A549 (cell line): Measurements from ENCODE around the gene TEX12.

ENCODE experiments used
- BHLHE40 ChIP-seq: IDR thresholded peaks from 2 replicates; pipeline ENCODE4 v1.6.1; 2012; ENCODE audit warnings: low read depth, low read length, inconsistent platforms
- CHD4 ChIP-seq: fragments of 200-600 bp; sonication (generic); IDR thresholded peaks from 2 replicates; pipeline ENCODE4 v1.6.1; 2016; ENCODE audit warnings: antibody characterized with exemption, mild to moderate bottlenecking, borderline replicate concordance
- CTCF ChIP-seq: fragments of >200 bp; sonication (Bioruptor Twin); formaldehyde crosslinking; IDR thresholded peaks from 3 replicates; pipeline ENCODE4 v1.5.1; 2016
- ELK1 ChIP-seq: fragments of 150-350 bp; IDR thresholded peaks from 2 replicates; pipeline ENCODE4 v1.6.1; 2014; ENCODE audit warnings: low read depth, mild to moderate bottlenecking, low read length
- EP300 ChIP-seq, 2 experiments: fragments of >200 bp; sonication (Bioruptor Twin); formaldehyde crosslinking; IDR thresholded peaks; 2 replicates in 1 of 2; 3 replicates in 1 of 2; pipeline ENCODE4 v1.6.1; 2016 to 2017
- JUN ChIP-seq, 2 experiments: fragments of >200 bp; sonication (Bioruptor Twin); formaldehyde crosslinking; IDR thresholded peaks; 2 replicates in 1 of 2; 3 replicates in 1 of 2; pipeline ENCODE4 v1.6.1; 2016 to 2017
- KDM1A ChIP-seq: fragments of 200-600 bp; sonication (generic); IDR thresholded peaks from 2 replicates; pipeline ENCODE4 v1.6.1; 2016; ENCODE audit warnings: low read depth, mild to moderate bottlenecking
- MAX ChIP-seq: IDR thresholded peaks from 2 replicates; pipeline ENCODE4 v1.6.1; 2012
- PBX3 ChIP-seq: IDR thresholded peaks from 2 replicates; pipeline ENCODE4 v1.6.1; 2012
- POLR2A ChIP-seq: IDR thresholded peaks from 2 replicates; pipeline ENCODE4 v1.6.1; 2012; ENCODE audit warnings: mild to moderate bottlenecking, low read length
- RAD21 ChIP-seq, 2 experiments: fragments of >200 bp in 1 of 2; sonication (Bioruptor Twin) in 1 of 2; formaldehyde crosslinking in 1 of 2; IDR thresholded peaks in 1 of 2; conservative IDR thresholded peaks in 1 of 2; 2 replicates in 1 of 2; 3 replicates in 1 of 2; pipeline ENCODE4 v1.6.1; 2012 to 2018; ENCODE audit warnings: inconsistent platforms in 1 of 2
- REST ChIP-seq: fragments of 200-600 bp; sonication (generic); IDR thresholded peaks from 2 replicates; pipeline ENCODE4 v1.6.1; 2016; ENCODE audit warnings: antibody characterized with exemption, mild to moderate bottlenecking, moderate library complexity
- ZC3H11A ChIP-seq: fragments of 450-650 bp; IDR thresholded peaks from 2 replicates; pipeline ENCODE4 v1.6.1; 2014; ENCODE audit warnings: antibody characterized with exemption, mild to moderate bottlenecking
- ZFP36 ChIP-seq: fragments of 450-650 bp; IDR thresholded peaks from 2 replicates; pipeline ENCODE4 v1.6.1; 2014; ENCODE audit warnings: borderline replicate concordance; ENCODE audit not compliant: partially characterized antibody

GRCh38 chr11:112178936-112179335 lies 11.8 kb downstream of the TEX12 start:
- TF ChIP-seq CTCF (no peak), MAX (no peak), ZFP36 (no peak), RAD21 (conservative IDR thresholded peaks at IDR 0.05 in 1 of 2, IDR thresholded peaks at IDR 0.05 in 1 of 2) (no peak), ZC3H11A (no peak), POLR2A (no peak), PBX3 (no peak), BHLHE40 (no peak), JUN (IDR thresholded peaks at IDR 0.05) (no peak), ELK1 (no peak), KDM1A (no peak), REST (no peak), CHD4 (no peak), EP300 (IDR thresholded peaks at IDR 0.05) (no peak)
